DMS79 treated with DMSO at 0.1 percent for 48 hours (cell line): ENCODE results near the gene SYK.
"Not testable (repeated sequence)": the region's sequence is repeated elsewhere in the genome, so short reads cannot be mapped to it uniquely, and the experiment has no call there.

Experiments used
- DNase-seq: peaks from one replicate; lab custom pipeline; 2025; lab: John Stamatoyannopoulos, UW

Gene SYK

DNA sequence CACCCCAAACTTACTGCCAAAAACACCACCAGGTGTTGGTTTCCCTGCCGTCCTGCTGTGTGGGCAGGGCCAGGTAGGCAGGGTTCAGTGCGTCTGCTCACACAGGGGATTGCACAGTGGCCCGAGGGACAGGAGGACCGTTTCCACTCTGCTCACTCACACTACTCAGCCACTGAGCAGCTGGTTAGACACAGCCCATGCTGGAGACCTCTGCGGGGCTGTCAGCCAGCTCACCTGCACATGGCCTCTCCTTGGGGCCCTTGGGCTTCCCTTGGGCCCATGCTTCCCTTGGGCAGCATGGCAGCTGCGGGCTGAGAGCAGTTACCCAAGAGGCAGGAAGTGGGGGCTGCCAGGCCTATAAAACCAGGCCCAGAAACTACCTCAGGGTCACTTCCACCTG, 79.0 kb downstream of the SYK start:
- DNase-seq: no peak

DNA sequence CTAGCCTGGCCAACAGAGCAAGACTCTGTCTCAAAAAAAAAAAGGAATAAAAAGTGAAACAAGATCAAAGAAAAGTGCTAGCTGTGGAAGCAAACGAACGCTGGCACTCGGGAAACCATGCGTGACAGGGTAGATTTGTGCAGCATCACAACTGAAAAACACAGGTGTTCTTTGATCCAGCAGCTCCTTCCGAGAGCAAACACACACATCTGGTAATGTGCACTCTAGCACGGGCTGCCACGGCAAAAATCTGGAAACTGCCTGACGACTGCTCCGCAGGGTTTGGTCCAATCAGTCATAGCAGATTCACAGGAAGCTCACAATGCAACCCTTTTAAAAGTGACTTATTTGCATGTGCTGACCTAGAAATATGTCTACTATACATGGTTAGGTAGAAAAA, 80.0 kb downstream of the SYK start:
- no peak for DNase-seq

DNA sequence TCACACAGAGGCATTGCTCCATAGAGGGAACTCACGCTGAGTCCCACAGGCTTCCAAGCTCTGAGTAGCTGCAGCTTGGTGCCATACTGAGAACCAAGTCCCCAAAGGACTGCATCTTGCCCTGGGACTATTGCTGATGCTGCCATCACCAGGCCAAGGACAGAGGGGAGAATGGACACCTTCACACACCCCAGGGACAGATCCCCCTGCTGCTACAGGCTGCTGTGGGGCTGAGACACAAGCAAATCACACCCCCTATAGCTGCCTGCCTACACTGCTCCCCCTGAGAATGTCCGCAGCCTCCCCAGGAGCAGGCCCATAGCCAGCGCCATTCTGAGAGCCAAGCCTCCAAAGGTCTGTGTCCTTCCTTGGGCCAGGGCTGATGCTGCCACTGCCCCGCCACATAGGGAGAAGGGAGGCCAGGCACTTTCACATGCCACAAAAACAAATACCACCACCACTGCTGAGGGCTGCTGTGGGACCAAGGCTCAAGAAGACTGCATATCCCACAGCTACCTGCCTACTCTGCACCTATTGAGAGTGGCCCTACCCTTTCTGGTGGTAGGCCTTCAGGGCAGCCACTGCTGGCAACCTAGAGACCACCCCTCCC, 81.5 kb downstream of the SYK start:
- DNase-seq: no peak

DNA sequence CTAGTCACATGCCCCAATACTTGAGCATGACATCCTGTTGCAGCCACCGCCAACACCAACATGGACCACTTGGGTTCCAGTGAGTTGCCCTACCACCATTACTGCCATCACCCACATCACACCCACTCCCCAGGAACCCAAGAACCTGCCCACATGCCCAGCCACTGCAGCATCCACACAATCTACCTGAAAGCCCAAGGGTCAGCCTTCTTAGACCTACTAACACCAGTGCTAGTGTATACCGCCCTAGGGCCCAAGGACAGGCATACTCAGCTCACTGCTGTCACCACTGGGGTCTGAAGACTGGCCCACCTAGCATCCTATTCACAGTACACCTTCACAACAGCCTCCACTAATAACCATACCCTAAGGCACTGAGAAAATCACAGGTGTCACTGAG, 82.0 kb downstream of the SYK start:
- DNase-seq: no peak

DNA sequence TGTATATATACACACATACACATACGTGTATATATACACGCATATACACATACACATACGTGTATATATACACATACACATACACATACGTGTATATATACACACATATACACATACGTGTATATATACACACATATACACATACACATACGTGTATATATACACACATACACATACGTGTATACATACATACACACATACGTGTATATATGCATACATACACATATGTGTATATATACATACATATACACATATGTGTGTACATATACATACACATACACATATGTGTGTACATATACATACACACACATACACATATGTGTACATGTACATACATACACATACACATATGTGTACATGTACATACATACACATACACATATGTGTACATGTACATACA, 82.6 kb downstream of the SYK start:
- DNase-seq: no peak

DNA sequence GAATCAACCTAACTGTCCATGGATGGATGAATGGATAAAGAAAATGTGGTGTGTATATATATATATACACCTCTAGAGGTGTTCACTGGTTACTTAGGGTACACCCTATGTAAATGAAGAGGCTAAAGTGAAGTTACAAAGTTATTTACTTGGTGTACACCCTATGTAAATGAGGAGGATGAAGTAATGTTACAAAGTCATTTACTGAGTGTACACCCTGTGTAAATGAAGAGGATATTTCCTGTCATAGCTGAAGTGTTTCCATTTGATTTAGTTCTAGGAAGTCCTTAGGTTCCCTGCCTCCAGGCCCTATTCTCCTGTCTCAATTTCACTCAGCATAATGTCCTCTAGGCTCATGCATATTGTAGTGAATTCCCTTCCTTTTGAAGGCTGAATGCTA, 85.2 kb downstream of the SYK start:
- not testable (repeated sequence) for DNase-seq

DNA sequence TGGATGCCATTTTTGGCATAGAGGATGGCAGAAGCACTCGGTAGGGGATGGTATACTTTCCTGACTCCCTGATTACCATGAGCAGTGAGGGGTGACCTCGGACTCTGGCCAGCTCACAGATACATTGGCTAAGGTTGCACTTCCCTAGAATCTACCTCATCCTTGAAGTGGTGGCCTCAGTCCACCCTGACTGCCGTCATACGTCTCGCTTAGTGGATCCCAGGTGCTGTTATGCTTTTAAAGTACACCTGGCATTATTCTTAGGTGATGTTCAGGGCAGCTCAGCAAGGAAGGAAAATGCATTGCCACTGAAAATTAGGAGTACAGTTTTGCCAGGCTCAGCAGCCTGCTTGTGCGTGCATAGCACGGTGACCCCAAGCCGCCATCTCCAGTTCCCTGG, 87.3 kb downstream of the SYK start:
- no peak for DNase-seq

DNA sequence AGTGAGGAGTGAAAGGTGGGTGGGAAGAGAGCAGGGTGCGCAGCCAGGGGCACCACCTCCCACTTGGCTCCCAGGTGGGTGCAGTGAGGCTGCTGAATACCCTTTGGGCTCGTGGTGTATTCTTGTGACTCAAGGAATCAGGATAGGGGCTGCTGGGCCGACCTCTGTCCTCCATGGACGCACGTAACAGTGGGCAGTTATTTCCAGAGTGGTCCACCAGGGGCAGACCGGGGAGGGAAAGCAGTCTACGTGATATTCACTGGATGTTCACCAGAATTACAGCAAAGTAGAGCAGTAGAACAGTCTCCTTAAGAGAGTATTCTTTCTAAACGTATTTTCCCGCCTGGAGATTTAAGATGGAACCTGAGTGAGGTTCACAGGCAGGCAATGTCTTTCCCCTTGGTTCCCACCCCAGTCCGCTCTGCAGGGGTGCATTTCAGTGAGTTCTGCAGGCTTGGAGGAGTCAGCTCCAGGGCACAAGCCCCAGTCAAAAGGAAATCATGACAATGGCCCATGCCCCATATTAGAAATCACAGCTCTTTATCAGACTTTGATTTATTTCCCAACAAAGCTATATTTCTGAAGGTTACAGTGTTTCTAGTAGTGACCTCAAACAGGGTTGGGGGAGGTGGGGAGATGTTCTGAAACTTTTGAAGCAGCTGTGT, 88.7 kb downstream of the SYK start:
- no peak for DNase-seq

DNA sequence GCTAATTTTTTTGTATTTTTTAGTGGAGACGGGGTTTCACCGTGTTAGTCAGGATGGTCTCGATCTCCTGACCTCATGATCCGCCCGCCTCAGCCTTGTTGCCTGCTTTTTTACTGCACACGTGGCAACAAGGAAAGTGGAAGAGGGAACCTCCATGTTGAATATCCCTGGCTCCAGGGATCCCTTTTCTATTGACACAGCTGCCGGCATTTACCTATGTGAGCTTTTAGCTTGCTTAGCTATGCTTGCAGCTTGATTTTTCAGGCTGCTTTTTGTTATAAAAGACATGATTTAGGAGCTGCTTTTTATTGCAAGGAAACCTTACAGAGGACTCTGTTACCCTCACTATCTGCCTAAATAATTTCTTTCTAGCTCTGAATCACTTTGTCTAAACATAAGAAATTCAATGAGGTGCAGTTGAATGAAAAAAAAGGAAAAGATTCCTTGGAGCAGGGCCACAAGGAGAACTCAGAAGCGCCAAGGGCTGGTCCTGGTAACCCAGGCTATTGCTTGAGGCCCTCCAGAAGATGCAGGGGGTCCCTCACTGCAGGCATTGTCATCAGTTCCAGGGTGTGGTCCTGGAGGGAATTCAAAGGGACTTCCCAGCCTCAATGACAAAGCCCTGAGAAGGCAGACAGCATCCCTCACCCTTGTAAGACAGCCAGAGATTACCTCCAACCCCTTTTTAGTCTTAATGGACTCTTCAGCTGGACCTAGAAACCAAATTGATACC, 89.9 kb downstream of the SYK start:
- DNase-seq: no peak

DNA sequence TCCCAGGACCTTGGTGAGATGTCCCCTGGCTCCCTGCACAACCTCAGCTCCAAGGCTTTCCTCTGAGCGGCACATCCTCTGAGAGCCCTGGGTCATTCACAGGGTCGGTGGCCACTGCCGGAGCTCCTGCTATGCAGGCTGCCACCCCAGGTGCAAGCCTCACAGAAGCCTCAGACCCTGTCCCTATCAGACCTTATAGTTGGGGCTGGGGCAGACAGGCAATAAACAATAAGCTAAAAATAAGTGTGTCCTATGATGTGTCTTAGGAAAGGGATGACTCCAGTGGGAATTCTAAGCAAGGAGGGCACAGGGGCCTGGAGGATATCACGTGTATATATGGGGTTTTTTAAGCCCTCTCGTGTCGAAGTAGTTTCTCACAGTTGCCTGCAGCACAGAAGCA, 91.3 kb downstream of the SYK start:
- no peak for DNase-seq

DNA sequence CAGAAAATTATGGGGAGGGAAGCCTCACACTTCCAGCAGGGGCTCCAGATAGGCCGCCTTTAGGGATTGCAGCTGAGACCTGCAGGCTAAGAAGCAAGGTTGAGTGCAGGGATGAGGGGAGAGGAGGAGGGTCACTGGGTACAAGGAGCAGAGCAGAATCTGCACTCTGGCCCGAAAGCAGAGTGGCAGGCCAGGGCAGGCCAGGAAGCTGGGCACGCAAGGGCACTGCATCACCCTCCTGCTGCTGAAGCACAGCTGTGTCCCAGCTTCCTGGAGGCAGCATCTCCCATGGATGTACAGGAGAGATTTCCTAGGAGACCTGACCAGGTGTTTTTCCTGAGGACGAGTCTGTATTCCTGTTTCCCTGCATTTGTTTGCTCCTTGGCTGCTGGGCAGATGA, 92.1 kb downstream of the SYK start:
- DNase-seq: no peak

DNA sequence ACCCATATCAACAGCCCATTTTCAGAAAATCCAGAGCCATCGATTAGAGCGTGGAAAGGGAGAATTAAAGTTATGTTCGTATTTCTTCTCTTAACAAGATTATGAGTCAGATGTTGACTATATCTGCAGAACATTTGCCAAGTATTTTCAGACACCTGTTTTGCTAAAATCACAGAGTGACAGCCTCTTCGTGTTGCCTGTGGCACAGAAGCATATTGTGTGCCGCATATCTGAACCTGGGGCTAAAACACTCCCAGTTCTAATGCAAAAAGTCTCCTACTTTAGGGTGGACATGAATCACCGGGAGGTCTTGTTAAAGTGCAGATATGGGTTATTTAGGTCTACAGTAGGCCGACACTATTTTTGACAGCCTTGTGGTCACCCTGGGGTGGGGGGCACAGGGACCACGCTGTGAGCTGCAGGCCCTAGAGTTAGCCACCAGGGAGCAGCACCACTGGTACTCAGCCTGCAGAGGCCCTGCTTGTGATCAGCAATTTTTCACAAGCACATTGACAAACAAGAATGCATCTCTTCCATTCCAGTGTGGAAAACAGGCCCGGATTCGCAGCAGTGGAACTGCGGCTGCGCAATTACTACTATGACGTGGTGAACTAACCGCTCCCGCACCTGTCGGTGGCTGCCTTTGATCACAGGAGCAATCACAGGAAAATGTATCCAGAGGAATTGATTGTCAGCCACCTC, 93.5 kb downstream of the SYK start:
- DNase-seq: no peak

DNA sequence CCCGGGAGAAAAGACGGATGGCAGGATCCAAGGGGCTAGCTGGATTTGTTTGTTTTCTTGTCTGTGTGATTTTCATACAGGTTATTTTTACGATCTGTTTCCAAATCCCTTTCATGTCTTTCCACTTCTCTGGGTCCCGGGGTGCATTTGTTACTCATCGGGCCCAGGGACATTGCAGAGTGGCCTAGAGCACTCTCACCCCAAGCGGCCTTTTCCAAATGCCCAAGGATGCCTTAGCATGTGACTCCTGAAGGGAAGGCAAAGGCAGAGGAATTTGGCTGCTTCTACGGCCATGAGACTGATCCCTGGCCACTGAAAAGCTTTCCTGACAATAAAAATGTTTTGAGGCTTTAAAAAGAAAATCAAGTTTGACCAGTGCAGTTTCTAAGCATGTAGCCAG, 94.2 kb downstream of the SYK start:
- no peak for DNase-seq

DNA sequence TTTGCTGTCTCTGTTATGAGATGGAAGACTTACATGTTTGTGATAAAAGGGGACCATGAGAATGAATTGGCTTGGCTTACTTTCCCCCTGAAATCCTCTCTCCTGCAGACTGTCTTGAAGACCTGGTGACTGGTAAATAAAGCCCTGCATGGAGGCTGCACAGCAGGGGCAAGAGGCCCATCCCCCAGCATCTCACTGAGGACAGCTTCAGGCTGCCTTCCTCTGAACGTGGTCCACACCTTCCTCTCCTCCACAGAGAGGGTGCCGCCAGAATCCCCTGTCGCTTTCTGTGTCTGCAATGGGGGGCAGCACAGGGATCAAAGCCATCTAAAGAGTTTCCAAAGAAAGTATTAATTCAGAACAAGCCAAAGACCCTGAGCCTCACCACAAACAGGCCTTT, 94.6 kb downstream of the SYK start:
- DNase-seq: no peak

DNA sequence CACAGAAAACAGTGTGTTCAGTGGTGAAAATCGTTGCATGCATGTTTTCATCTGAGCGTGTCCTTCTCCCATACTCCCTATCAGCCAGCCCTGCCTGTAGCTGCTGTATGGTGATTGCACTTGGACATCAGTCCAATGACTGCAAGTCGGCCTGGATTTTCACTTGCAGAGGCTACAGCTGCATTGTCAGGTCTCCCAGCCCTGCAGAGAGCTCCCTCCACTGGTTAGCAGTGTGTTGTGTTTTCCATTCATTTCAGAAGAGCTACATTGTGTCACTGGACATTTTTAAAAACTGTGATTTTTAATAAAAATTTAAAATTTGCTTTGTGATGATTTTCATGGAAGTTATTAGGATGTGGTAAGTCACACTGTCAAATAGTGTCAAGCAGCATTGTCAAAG, 96.6 kb downstream of the SYK start:
- no peak for DNase-seq

DNA sequence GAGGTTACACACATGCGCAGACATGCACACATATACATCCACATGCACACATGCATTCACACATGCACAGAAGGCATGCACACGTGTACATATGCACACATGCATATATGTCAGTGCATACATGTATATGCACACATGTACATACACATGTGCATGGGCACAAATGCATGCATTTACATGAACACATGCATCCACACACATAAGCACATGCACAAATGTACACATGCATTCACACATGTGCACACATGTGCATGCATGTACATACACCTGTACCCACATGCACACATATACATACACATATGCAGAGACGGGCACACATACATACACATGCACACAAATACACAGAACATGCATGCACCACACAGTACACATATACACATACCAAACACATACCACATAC, 97.7 kb downstream of the SYK start:
- DNase-seq: no peak

DNA sequence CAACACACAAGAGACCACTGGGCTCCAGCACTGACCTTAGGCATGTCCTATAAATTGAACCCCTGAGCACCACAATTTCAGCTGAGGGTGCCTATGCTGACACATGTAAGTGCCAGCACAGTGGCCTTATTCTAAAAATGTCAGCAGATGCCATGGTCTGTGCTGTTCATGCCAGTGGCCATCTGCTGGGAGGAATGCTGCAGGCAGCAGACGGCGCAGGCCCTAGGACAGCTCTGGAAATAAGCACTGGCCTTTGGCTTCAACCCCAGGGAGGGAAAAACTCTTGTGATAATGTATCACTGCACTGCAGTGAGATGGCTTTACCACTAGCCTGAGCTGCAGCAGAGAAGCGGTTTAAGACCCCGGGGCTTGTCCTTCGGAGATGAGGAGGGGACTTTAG, 98.5 kb downstream of the SYK start:
- no peak for DNase-seq

DNA sequence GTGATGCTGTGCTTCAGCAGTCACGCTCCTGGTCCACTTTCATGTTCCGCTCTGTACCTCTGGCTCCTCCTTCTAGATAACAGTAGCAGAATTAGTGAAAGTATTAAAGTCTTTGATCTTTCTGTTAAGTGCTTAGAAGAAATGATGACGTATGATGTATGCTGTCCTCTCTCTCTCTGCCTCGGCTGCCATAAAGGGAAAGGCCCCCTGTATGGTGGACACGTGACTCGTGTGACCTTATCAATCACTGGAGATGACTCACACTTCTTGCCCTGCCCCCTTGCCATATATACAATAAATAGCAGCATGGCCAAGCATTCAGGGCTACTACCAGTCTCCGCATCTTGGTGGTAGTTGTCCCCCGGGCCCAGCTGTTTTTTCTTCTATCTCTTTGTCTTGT, 100.3 kb downstream of the SYK start:
- no peak for DNase-seq

DNA sequence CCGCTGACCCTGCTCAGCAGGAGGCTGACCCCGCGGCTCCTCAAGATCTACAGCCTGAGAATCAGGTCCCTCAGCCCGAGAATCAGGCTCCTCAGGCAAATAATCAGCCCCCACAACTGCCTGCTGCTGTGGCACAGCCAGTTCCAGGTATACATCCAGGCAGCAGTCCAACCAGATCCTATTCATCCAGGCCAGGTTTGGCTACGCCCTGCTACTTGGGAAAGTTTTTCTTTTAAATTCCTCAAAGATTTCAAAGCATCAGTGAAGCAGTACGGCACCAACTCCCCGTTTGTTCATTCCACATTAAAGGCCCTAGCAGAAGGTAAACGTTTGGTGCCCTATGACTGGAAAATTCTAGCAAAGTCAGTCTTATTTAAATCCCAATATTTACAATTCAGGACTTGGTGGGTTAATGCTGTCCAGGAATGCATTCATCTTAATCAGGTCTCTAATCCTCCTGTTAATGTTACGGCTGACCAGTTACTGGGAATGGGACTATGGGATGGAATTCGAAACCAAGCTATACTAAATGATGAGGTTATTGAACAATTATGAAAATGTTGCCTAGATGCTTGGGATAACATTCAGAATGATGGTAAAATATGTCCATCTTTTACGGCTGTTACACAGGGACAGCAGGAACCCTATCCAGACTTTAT, 102.3 kb downstream of the SYK start:
- DNase-seq: no peak

DNA sequence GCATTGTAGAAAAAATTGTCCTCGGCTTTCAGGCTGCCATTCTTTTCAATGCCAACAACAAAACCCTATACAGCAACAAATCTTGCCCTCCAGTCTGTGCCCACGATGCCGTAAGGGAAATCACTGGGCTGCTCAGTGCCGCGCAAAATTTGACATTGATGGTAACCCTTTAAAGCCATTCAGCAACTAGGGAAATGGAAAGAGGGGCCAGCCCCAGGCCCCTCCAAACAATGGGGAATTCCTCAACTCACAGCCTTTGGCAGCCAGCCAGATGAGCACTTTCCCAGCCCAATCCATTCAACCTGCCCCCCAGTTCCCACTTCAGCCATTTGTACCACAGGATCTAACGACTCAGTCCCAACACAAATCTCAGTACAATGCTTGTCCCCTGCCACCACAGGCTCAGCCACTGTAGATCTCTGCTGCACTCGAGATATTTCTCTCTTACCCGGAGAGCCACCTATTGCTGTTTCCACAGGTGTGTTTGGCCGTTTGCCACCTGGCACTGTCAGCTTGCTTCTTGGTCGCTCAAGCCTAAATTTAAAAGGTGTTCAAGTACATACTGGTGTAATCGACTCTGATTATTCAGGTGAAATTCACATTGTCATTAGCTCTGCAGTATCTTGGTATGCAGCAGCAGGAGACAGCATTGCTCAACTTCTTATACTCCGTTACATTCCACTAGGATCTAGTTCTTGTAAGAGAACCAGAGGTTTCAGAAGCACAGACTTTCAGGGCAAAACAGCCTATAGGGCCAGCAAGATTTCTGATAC, 103.3 kb downstream of the SYK start:
- peak; percentile 82 for DNase-seq

DNA sequence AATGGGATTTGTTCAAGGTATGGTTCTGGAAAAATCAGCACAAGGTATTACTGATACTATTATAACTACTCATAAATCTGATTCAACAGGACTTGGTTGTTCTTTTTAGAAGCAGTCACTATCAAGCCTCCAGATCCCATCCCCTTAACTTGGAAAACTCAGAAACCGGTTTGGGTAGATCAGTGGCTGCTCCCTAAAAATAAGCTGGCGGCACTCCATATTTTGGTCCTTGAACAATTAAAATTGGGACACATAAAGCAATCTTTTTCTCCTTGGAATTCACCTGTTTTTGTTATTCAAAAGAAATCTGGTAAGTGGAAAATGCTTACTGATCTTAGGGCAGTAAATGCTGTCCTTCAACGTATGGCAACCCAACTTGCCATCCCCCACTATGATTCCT, 104.2 kb downstream of the SYK start:
- no peak for DNase-seq
